Chondrocyte (in vitro differentiated cells): ENCODE data around the gene USP25. TPM values are rescaled to one million over a fixed set of nuclear protein-coding genes. Genes with fewer than 3 reads are reported as not detected.

ENCODE experiments used
- DNase-seq: peaks from one replicate; pipeline ENCODE4 v3.0.0; 2021; ENCODE audit warnings: mixed read lengths, low spot score
- H3K27ac Mint-ChIP-seq: one replicate; pipeline ENCODE4 v1.8.0; 2021; ENCODE audit warnings: mild to moderate bottlenecking, moderate library complexity, mixed read lengths; ENCODE audit not compliant: unreplicated experiment
- H3K27me3 Mint-ChIP-seq: 2 replicates; pipeline ENCODE4 v1.8.0; 2021; ENCODE audit warnings: low read depth, mixed read lengths
- H3K36me3 Mint-ChIP-seq: 2 replicates; pipeline ENCODE4 v1.8.0; 2021; ENCODE audit warnings: low read depth, mixed read lengths
- H3K4me1 Mint-ChIP-seq: 2 replicates; pipeline ENCODE4 v1.8.0; 2021; ENCODE audit warnings: low read depth, mild to moderate bottlenecking, mixed read lengths
- H3K4me3 Mint-ChIP-seq: one replicate; pipeline ENCODE4 v1.8.0; 2021; ENCODE audit warnings: mild to moderate bottlenecking, moderate library complexity, mixed read lengths; ENCODE audit not compliant: unreplicated experiment
- H3K9me3 Mint-ChIP-seq: 2 replicates; pipeline ENCODE4 v1.8.0; 2021; ENCODE audit warnings: low read depth, mixed read lengths
- CTCF ChIP-seq: fragments of 200-600 bp; sonication (generic); IDR thresholded peaks from 2 replicates; pipeline ENCODE4 v1.5.0; 2021; ENCODE audit warnings: antibody characterized with exemption, mild to moderate bottlenecking, moderate library complexity
- total RNA-seq: library from RNA; stranded (reverse); gene quantifications from 3 replicates; pipeline ENCODE4 v1.2.1, GENCODE V29; 2021

Gene USP25
- total RNA-seq, 1 donor from 2014 or later: 58.9 TPM

GRCh38 chr21:15793109-15793508 is 63.3 kb downstream of the USP25 start:
- H3K9me3 Mint-ChIP-seq: no peaks in the 10 kb centered on the region
- H3K4me3 Mint-ChIP-seq: no peak overlapping the region
- peaks cover 40% of the 10 kb centered on the region for H3K4me1 Mint-ChIP-seq
- H3K27ac Mint-ChIP-seq: no peak overlapping the region
- H3K27me3 Mint-ChIP-seq: no peaks in the 10 kb centered on the region
- TF ChIP-seq CTCF: no peak
- H3K36me3 Mint-ChIP-seq: peaks cover 1% of the 10 kb centered on the region
- no peak for DNase-seq

GRCh38 chr21:15793550-15794235 is 63.9 kb downstream of the USP25 start:
- H3K27me3 Mint-ChIP-seq: no peaks in the 10 kb centered on the region
- TF ChIP-seq CTCF: no peak
- no peak overlapping the region for H3K4me3 Mint-ChIP-seq
- DNase-seq: no peak
- no peaks in the 10 kb centered on the region for H3K9me3 Mint-ChIP-seq
- peaks cover 1% of the 10 kb centered on the region for H3K36me3 Mint-ChIP-seq
- H3K27ac Mint-ChIP-seq: no peak overlapping the region
- H3K4me1 Mint-ChIP-seq: peaks cover 38% of the 10 kb centered on the region

GRCh38 chr21:15794277-15794912 is 64.6 kb downstream of the USP25 start:
- no peak for TF ChIP-seq CTCF
- Mint-ChIP-seq H3K27ac (no peak overlapping the region), H3K9me3 (no peaks in the 10 kb centered on the region), H3K4me3 (no peak overlapping the region), H3K27me3 (no peaks in the 10 kb centered on the region), H3K36me3 (peaks cover 1% of the 10 kb centered on the region), H3K4me1 (peaks cover 34% of the 10 kb centered on the region)
- DNase-seq: no peak

- TF ChIP-seq CTCF: no peak
- no peak overlapping the region for H3K4me3 Mint-ChIP-seq
- peaks cover 1% of the 10 kb centered on the region for H3K36me3 Mint-ChIP-seq
- H3K27me3 Mint-ChIP-seq: no peaks in the 10 kb centered on the region
- no peak overlapping the region for H3K27ac Mint-ChIP-seq
- no peaks in the 10 kb centered on the region for H3K9me3 Mint-ChIP-seq
- peaks cover 29% of the 10 kb centered on the region for H3K4me1 Mint-ChIP-seq
- no peak for DNase-seq
Measured at GRCh38 chr21:15795533-15795932, 65.8 kb downstream of the USP25 start.

GRCh38 chr21:15797577-15798363 is 68.0 kb downstream of the USP25 start:
- no peak for DNase-seq
- TF ChIP-seq CTCF: no peak
- Mint-ChIP-seq H3K27ac (peak overlapping the region; percentile 43), H3K27me3 (no peaks in the 10 kb centered on the region), H3K36me3 (peaks cover 3% of the 10 kb centered on the region), H3K9me3 (no peaks in the 10 kb centered on the region), H3K4me3 (no peak overlapping the region), H3K4me1 (peaks cover 29% of the 10 kb centered on the region)
